ENCODE results near the gene SIN3B.

The SIN3B gene

GRCh38 chr19:16898361-16899015 lies 69.3 kb downstream of the SIN3B start:
- in situ Hi-C loops (cut with HindIII; ENCODE audit: low pct_unique_long_range_greater_than_20kb, low sequenced_read_pairs): no loop called here
- no peak for DNase-seq (ENCODE audit: low read depth in 1 of 2, low spot score in 1 of 2)
- TF ChIP-seq JUND (IDR thresholded peaks at IDR 0.05; ENCODE audit: low read depth): no peak

GRCh38 chr19:16899566-16900075 lies 70.4 kb downstream of the SIN3B start:
- DNase-seq (ENCODE audit: low read depth in 1 of 2, low spot score in 1 of 2): no peak
- in situ Hi-C loops (cut with HindIII; ENCODE audit: low pct_unique_long_range_greater_than_20kb, low sequenced_read_pairs): no loop called here
- no peak for TF ChIP-seq JUND (IDR thresholded peaks at IDR 0.05; ENCODE audit: low read depth)

GRCh38 chr19:16901491-16902175 lies 72.4 kb downstream of the SIN3B start:
- no peak for TF ChIP-seq JUND (IDR thresholded peaks at IDR 0.05; ENCODE audit: low read depth)
- DNase-seq (ENCODE audit: low read depth in 1 of 2, low spot score in 1 of 2): peak in 1 of 2 experiments; percentile 14
- in situ Hi-C loops (cut with HindIII; ENCODE audit: low pct_unique_long_range_greater_than_20kb, low sequenced_read_pairs): no loop called here

GRCh38 chr19:16902545-16902944 lies 73.3 kb downstream of the SIN3B start:
- in situ Hi-C loops (cut with HindIII; ENCODE audit: low pct_unique_long_range_greater_than_20kb, low sequenced_read_pairs): no loop called here
- TF ChIP-seq JUND (IDR thresholded peaks at IDR 0.05; ENCODE audit: low read depth): no peak
- no peak for DNase-seq (ENCODE audit: low read depth in 1 of 2, low spot score in 1 of 2)

- TF ChIP-seq JUND (IDR thresholded peaks at IDR 0.05; ENCODE audit: low read depth): no peak
- DNase-seq (ENCODE audit: low read depth in 1 of 2, low spot score in 1 of 2): no peak
- in situ Hi-C loops (cut with HindIII; ENCODE audit: low pct_unique_long_range_greater_than_20kb, low sequenced_read_pairs): no loop called here
Measured at GRCh38 chr19:16903347-16903746, 74.1 kb downstream of the SIN3B start.

GRCh38 chr19:16904599-16904998 lies 75.4 kb downstream of the SIN3B start:
- in situ Hi-C loops (cut with HindIII; ENCODE audit: low pct_unique_long_range_greater_than_20kb, low sequenced_read_pairs): no loop called here
- no peak for TF ChIP-seq JUND (IDR thresholded peaks at IDR 0.05; ENCODE audit: low read depth)
- no peak for DNase-seq (ENCODE audit: low read depth in 1 of 2, low spot score in 1 of 2)

GRCh38 chr19:16908759-16909158 lies 79.6 kb downstream of the SIN3B start:
- TF ChIP-seq JUND (IDR thresholded peaks at IDR 0.05; ENCODE audit: low read depth): no peak
- DNase-seq (ENCODE audit: low read depth in 1 of 2, low spot score in 1 of 2): no peak
- in situ Hi-C loops (cut with HindIII; ENCODE audit: low pct_unique_long_range_greater_than_20kb, low sequenced_read_pairs): no loop called here

GRCh38 chr19:16911046-16911445 lies 81.8 kb downstream of the SIN3B start:
- in situ Hi-C loops (cut with HindIII; ENCODE audit: low pct_unique_long_range_greater_than_20kb, low sequenced_read_pairs): no loop called here
- no peak for DNase-seq (ENCODE audit: low read depth in 1 of 2, low spot score in 1 of 2)
- no peak for TF ChIP-seq JUND (IDR thresholded peaks at IDR 0.05; ENCODE audit: low read depth)

- in situ Hi-C loops (cut with HindIII; ENCODE audit: low pct_unique_long_range_greater_than_20kb, low sequenced_read_pairs): no loop called here
- no peak for DNase-seq (ENCODE audit: low read depth in 1 of 2, low spot score in 1 of 2)
- no peak for TF ChIP-seq JUND (IDR thresholded peaks at IDR 0.05; ENCODE audit: low read depth)
Measured at GRCh38 chr19:16912780-16913179, 83.6 kb downstream of the SIN3B start.

GRCh38 chr19:16914421-16914820 lies 85.2 kb downstream of the SIN3B start:
- no peak for DNase-seq (ENCODE audit: low read depth in 1 of 2, low spot score in 1 of 2)
- in situ Hi-C loops (cut with HindIII; ENCODE audit: low pct_unique_long_range_greater_than_20kb, low sequenced_read_pairs): no loop called here
- TF ChIP-seq JUND (IDR thresholded peaks at IDR 0.05; ENCODE audit: low read depth): no peak

GRCh38 chr19:16915135-16915534 lies 85.9 kb downstream of the SIN3B start:
- DNase-seq (ENCODE audit: low read depth in 1 of 2, low spot score in 1 of 2): no peak
- no peak for TF ChIP-seq JUND (IDR thresholded peaks at IDR 0.05; ENCODE audit: low read depth)
- in situ Hi-C loops (cut with HindIII; ENCODE audit: low pct_unique_long_range_greater_than_20kb, low sequenced_read_pairs): no loop called here

- TF ChIP-seq JUND (IDR thresholded peaks at IDR 0.05; ENCODE audit: low read depth): no peak
- DNase-seq (ENCODE audit: low read depth in 1 of 2, low spot score in 1 of 2): no peak
- in situ Hi-C loops (cut with HindIII; ENCODE audit: low pct_unique_long_range_greater_than_20kb, low sequenced_read_pairs): no loop called here
Measured at GRCh38 chr19:16915734-16916133, 86.5 kb downstream of the SIN3B start.

GRCh38 chr19:16917401-16917800 lies 88.2 kb downstream of the SIN3B start:
- no peak for DNase-seq (ENCODE audit: low read depth in 1 of 2, low spot score in 1 of 2)
- in situ Hi-C loops (cut with HindIII; ENCODE audit: low pct_unique_long_range_greater_than_20kb, low sequenced_read_pairs): no loop called here
- no peak for TF ChIP-seq JUND (IDR thresholded peaks at IDR 0.05; ENCODE audit: low read depth)
